Measurements from ENCODE around the gene C1QTNF8. TPM values are rescaled to one million over a fixed set of nuclear protein-coding genes. Genes with fewer than 3 reads are reported as not detected.

The C1QTNF8 gene
- total RNA-seq, 2 experiments from 2014 or later = not detected

- BruUV-seq (replicated peaks) = no TSS peak
- Histone ChIP-seq H3K9me2 (ENCODE audit: insufficient read depth, low read length) (no peaks in the 10 kb centered on the region), H3K4me3 (ENCODE audit: low read depth, low read length, poor library complexity, severe bottlenecking) (no peak overlapping the region), H4K20me1 (ENCODE audit: insufficient read depth, low read length) (no peaks in the 10 kb centered on the region), H3K9me3 (ENCODE audit: low read length) (no peaks in the 10 kb centered on the region), H3K36me3 (ENCODE audit: insufficient read depth, low read length) (no peaks in the 10 kb centered on the region), H2AFZ (ENCODE audit: low read length) (no peak overlapping the region), H3K4me1 (ENCODE audit: insufficient read depth, low read length, poor library complexity, severe bottlenecking) (no peaks in the 10 kb centered on the region), H3K27ac (ENCODE audit: low read depth, low read length, poor library complexity, severe bottlenecking) (no peak overlapping the region), H3K4me2 (ENCODE audit: low read length) (no peak overlapping the region), H3K79me2 (ENCODE audit: insufficient read depth, low read depth, low read length) (no peaks in the 10 kb centered on the region)
- CTCF ChIA-PET (ENCODE audit: unreplicated experiment) = no interaction called here
- no peak for TF ChIP-seq EZH2phosphoT487 (IDR thresholded peaks at IDR 0.05; ENCODE audit: borderline replicate concordance, low read depth, low read length)
- TF ChIP-seq, protein P1, sequence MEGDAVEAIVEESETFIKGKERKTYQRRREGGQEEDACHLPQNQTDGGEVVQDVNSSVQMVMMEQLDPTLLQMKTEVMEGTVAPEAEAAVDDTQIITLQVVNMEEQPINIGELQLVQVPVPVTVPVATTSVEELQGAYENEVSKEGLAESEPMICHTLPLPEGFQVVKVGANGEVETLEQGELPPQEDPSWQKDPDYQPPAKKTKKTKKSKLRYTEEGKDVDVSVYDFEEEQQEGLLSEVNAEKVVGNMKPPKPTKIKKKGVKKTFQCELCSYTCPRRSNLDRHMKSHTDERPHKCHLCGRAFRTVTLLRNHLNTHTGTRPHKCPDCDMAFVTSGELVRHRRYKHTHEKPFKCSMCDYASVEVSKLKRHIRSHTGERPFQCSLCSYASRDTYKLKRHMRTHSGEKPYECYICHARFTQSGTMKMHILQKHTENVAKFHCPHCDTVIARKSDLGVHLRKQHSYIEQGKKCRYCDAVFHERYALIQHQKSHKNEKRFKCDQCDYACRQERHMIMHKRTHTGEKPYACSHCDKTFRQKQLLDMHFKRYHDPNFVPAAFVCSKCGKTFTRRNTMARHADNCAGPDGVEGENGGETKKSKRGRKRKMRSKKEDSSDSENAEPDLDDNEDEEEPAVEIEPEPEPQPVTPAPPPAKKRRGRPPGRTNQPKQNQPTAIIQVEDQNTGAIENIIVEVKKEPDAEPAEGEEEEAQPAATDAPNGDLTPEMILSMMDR (conservative IDR thresholded peaks at IDR 0.05; ENCODE audit: low read length) = no peak
- intact Hi-C loops (cut with micrococcal nuclease; ENCODE audit: unreplicated experiment) = no loop called here
- DNase-seq (ENCODE audit: low spot score) = no peak
- POLR2A ChIA-PET = no interaction called here
Measured at GRCh38 chr16:1076801-1077576, 19.1 kb downstream of the C1QTNF8 start.

DNA sequence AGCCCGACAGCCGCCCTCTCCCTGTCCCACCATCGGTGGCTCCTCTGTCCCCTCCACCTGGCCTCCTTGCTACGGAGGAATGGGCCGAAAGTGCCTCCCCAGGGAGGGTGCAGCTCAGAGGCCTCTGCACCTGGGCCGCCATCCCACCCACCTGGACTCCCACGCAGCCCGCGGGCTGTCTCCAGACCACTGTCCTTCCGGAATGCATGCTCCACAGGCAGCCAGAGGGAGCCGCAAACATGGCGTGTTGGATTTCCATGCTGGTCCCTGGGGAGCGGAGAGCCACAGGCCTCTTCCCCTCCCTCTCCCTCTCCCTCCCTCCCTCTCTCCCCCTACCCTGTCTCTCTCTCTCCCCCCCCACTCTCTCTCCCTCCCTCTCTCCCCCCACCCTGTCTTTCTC, 20.5 kb downstream of the C1QTNF8 start:
- Histone ChIP-seq H3K9me2 (ENCODE audit: insufficient read depth, low read length) (no peaks in the 10 kb centered on the region), H3K4me2 (ENCODE audit: low read length) (no peak overlapping the region), H3K79me2 (ENCODE audit: insufficient read depth, low read depth, low read length) (no peaks in the 10 kb centered on the region), H3K27ac (ENCODE audit: low read depth, low read length, poor library complexity, severe bottlenecking) (no peak overlapping the region), H2AFZ (ENCODE audit: low read length) (no peak overlapping the region), H3K4me1 (ENCODE audit: insufficient read depth, low read length, poor library complexity, severe bottlenecking) (no peaks in the 10 kb centered on the region), H4K20me1 (ENCODE audit: insufficient read depth, low read length) (no peaks in the 10 kb centered on the region), H3K9me3 (ENCODE audit: low read length) (no peaks in the 10 kb centered on the region), H3K36me3 (ENCODE audit: insufficient read depth, low read length) (no peaks in the 10 kb centered on the region), H3K4me3 (ENCODE audit: low read depth, low read length, poor library complexity, severe bottlenecking) (no peak overlapping the region)
- POLR2A ChIA-PET = no interaction called here
- TF ChIP-seq, protein P1 (conservative IDR thresholded peaks at IDR 0.05; ENCODE audit: low read length) = no peak
- DNase-seq (ENCODE audit: low spot score) = no peak
- intact Hi-C loops (cut with micrococcal nuclease; ENCODE audit: unreplicated experiment) = no loop called here
- CTCF ChIA-PET (ENCODE audit: unreplicated experiment) = no interaction called here
- BruUV-seq (replicated peaks) = no TSS peak

DNA sequence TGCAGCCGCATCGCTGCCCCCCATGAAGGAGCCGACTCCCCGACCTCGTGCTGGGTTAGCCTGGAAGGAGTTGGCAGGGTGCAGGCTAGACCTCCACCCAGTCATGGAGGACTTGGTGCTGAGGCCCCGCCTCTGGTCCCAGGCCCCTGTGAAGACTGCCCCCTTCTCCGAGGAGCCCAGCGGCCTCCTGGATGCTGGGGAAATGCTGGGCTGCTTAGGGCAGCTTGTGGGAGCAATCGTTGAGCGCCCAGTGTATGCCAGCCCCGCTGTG, 21.7 kb downstream of the C1QTNF8 start:
- POLR2A ChIA-PET = no interaction called here
- intact Hi-C loops (cut with micrococcal nuclease; ENCODE audit: unreplicated experiment) = no loop called here
- Histone ChIP-seq H2AFZ (ENCODE audit: low read length) (no peak overlapping the region), H3K27ac (ENCODE audit: low read depth, low read length, poor library complexity, severe bottlenecking) (no peak overlapping the region), H3K36me3 (ENCODE audit: insufficient read depth, low read length) (no peaks in the 10 kb centered on the region), H4K20me1 (ENCODE audit: insufficient read depth, low read length) (no peaks in the 10 kb centered on the region), H3K4me2 (ENCODE audit: low read length) (no peak overlapping the region), H3K79me2 (ENCODE audit: insufficient read depth, low read depth, low read length) (no peaks in the 10 kb centered on the region), H3K4me3 (ENCODE audit: low read depth, low read length, poor library complexity, severe bottlenecking) (no peak overlapping the region), H3K9me2 (ENCODE audit: insufficient read depth, low read length) (no peaks in the 10 kb centered on the region), H3K4me1 (ENCODE audit: insufficient read depth, low read length, poor library complexity, severe bottlenecking) (no peaks in the 10 kb centered on the region), H3K9me3 (ENCODE audit: low read length) (no peaks in the 10 kb centered on the region)
- CTCF ChIA-PET (ENCODE audit: unreplicated experiment) = no interaction called here
- TF ChIP-seq EZH2phosphoT487 (IDR thresholded peaks at IDR 0.05; ENCODE audit: borderline replicate concordance, low read depth, low read length) = no peak
- TF ChIP-seq, protein P1 (conservative IDR thresholded peaks at IDR 0.05; ENCODE audit: low read length) = no peak
- BruUV-seq (replicated peaks) = no TSS peak
- no peak for DNase-seq (ENCODE audit: low spot score)
